Iris pigment epithelial cell (primary cell): Measurements from ENCODE around the gene CBY1.
"Not testable (repeated sequence)": the region's sequence is repeated elsewhere in the genome, so short reads cannot be mapped to it uniquely, and the experiment has no call there.

Experiments used
- DNase-seq: peaks from one replicate; pipeline ENCODE4 v3.0.0-alpha.2; 2011; ENCODE audit warnings: low read depth

The CBY1 gene

GRCh38 chr22:38656256-38657044, at the start of gene CBY1, which contains the start of gene FAM227A:
CBY1 (plus strand) TSS chr22:38656638; CDS start chr22:38668055, 11,417 bp downstream.
FAM227A (minus strand) TSS chr22:38656392; CDS start chr22:38650168, 6,224 bp downstream.
- DNase-seq: peak; percentile 83

- no peak for DNase-seq
These were observed 48.8 kb upstream of the CBY1 start for GRCh38 chr22:38607680-38608079.

- no peak for DNase-seq
These were observed 47.3 kb upstream of the CBY1 start for GRCh38 chr22:38608992-38609750.

- DNase-seq: no peak
These were observed 46.2 kb upstream of the CBY1 start for GRCh38 chr22:38610234-38610633.

GRCh38 chr22:38611559-38611958, 44.9 kb upstream of the CBY1 start:
- no peak for DNase-seq

- DNase-seq: no peak
These were observed 44.0 kb upstream of the CBY1 start for GRCh38 chr22:38612217-38613006.

GRCh38 chr22:38613588-38613987, 42.9 kb upstream of the CBY1 start:
- no peak for DNase-seq

GRCh38 chr22:38614332-38615063, 41.9 kb upstream of the CBY1 start:
- peak; percentile 35 for DNase-seq

- not testable (repeated sequence) for DNase-seq
These were observed 41.4 kb upstream of the CBY1 start for GRCh38 chr22:38615064-38615405.

GRCh38 chr22:38618258-38618657, 38.2 kb upstream of the CBY1 start:
- no peak for DNase-seq

GRCh38 chr22:38618682-38619081, 37.8 kb upstream of the CBY1 start:
- peak; percentile 46 for DNase-seq

GRCh38 chr22:38623351-38623750, 33.1 kb upstream of the CBY1 start:
- DNase-seq: no peak

GRCh38 chr22:38628444-38628843, 28.0 kb upstream of the CBY1 start:
- DNase-seq: no peak

- DNase-seq: no peak
These were observed 27.3 kb upstream of the CBY1 start for GRCh38 chr22:38629108-38629507.

- DNase-seq: no peak
These were observed 24.7 kb upstream of the CBY1 start for GRCh38 chr22:38631724-38632123.

GRCh38 chr22:38632528-38632927, 23.9 kb upstream of the CBY1 start:
- DNase-seq: no peak

GRCh38 chr22:38638216-38638615, 18.2 kb upstream of the CBY1 start:
- DNase-seq: no peak

GRCh38 chr22:38638728-38639127, 17.7 kb upstream of the CBY1 start:
- DNase-seq: no peak

GRCh38 chr22:38641476-38642040, 14.9 kb upstream of the CBY1 start:
- no peak for DNase-seq

- DNase-seq: not testable (repeated sequence)
These were observed 12.2 kb upstream of the CBY1 start for GRCh38 chr22:38644245-38644644.

- DNase-seq: no peak
These were observed 11.0 kb upstream of the CBY1 start for GRCh38 chr22:38645430-38645829.
